Endothelial cell of umbilical vein (primary cell): ENCODE data around the gene ADAM30. TPM values are rescaled to one million over a fixed set of nuclear protein-coding genes. Genes with fewer than 3 reads are reported as not detected.

Experiments used
- BruUV-seq: library from RNA; stranded (reverse); fragments of 400-500 nt; replicated peaks from 2 replicates; lab custom pipeline; 2021; lab: Mats Ljungman, UMichigan
- CTCF ChIA-PET: fragments of 300-600, 350-600 bp; sonication (Branson Sonifier 250); formaldehyde crosslinking; loops from one replicate; lab custom pipeline; 2021; ENCODE audit warnings: antibody characterized with exemption, inconsistent platforms; lab: Charles Lee
- POLR2A ChIA-PET: fragments of 300-600, 350-600 bp; sonication (Branson Sonifier 250); formaldehyde crosslinking; loops from one replicate; lab custom pipeline; 2021; ENCODE audit warnings: antibody characterized with exemption, inconsistent platforms; lab: Charles Lee
- DNase-seq: peaks from one replicate; pipeline ENCODE4 v3.0.0-alpha.2; 2011; ENCODE audit warnings: low read depth, low spot score
- FAIRE-seq: peaks from 2 replicates; lab custom pipeline; 2011; peaks lifted over from hg19 to GRCh38; lab: Jason Lieb, UNC
- H2AFZ ChIP-seq: 2 replicates; pipeline ENCODE4 v1.6.0; 2012; ENCODE audit warnings: low read depth, low read length, control low read depth, inconsistent platforms
- H3K27ac ChIP-seq: 2 replicates; pipeline ENCODE4 v1.5.1; 2011; ENCODE audit warnings: low read depth, mild to moderate bottlenecking, control low read depth, low read length, moderate library complexity; ENCODE audit not compliant: insufficient read depth
- H3K27me3 ChIP-seq, 2 experiments: 2 replicates each; pipeline versions ENCODE4 v1.6.0 to v1.6.1; 2011; ENCODE audit warnings: low read length in 2 of 2, mixed read lengths in 1 of 2; ENCODE audit not compliant: control insufficient read depth in 2 of 2, insufficient read depth in 2 of 2
- H3K36me3 ChIP-seq, 2 experiments: 2 replicates in 1 of 2; 3 replicates in 1 of 2; pipeline ENCODE4 v1.5.1; 2011; ENCODE audit warnings: low read length in 2 of 2, mild to moderate bottlenecking in 1 of 2, moderate library complexity in 1 of 2; ENCODE audit not compliant: control insufficient read depth in 2 of 2, insufficient read depth in 2 of 2; ENCODE audit errors: extremely low read depth in 1 of 2
- H3K4me1 ChIP-seq: 3 replicates; pipeline ENCODE4 v1.5.1; 2011; ENCODE audit warnings: mild to moderate bottlenecking, low read length; ENCODE audit not compliant: control insufficient read depth, insufficient read depth; ENCODE audit errors: extremely low read depth
- H3K4me2 ChIP-seq: 2 replicates; pipeline ENCODE4 v1.6.1; 2011; ENCODE audit warnings: low read length, control low read depth, mixed read lengths; ENCODE audit not compliant: insufficient read depth
- H3K4me3 ChIP-seq, 3 experiments: fragments of 200-600 bp in 1 of 3; sonication (generic), shearing (Covaris generic) in 1 of 3; replicated peaks in 1 of 3; 2 replicates each; pipeline ENCODE4 v1.5.1; 2011 to 2016; ENCODE audit warnings: control low read depth in 3 of 3, low read length in 3 of 3, mild to moderate bottlenecking in 2 of 3, inconsistent platforms in 1 of 3, low read depth in 1 of 3, moderate library complexity in 1 of 3; ENCODE audit not compliant: insufficient read depth in 1 of 3
- H3K79me2 ChIP-seq: 2 replicates; pipeline ENCODE4 v1.6.0; 2012; ENCODE audit warnings: low read length, inconsistent platforms; ENCODE audit not compliant: control insufficient read depth, insufficient read depth
- H3K9ac ChIP-seq: replicated peaks from 2 replicates; pipeline ENCODE3; 2011; ENCODE audit warnings: low read length, control low read depth; ENCODE audit not compliant: insufficient read depth; ENCODE audit errors: extremely low read depth
- H3K9me1 ChIP-seq: replicated peaks from 3 replicates; pipeline ENCODE4 v1.6.0; 2011; ENCODE audit warnings: mild to moderate bottlenecking, low read length; ENCODE audit not compliant: control insufficient read depth, insufficient read depth; ENCODE audit errors: extremely low read depth
- H3K9me3 ChIP-seq: replicated peaks from 2 replicates; pipeline ENCODE4 v1.5.1; 2012; ENCODE audit warnings: low read length, inconsistent platforms; ENCODE audit not compliant: control insufficient read depth, insufficient read depth
- H4K20me1 ChIP-seq: replicated peaks from 2 replicates; pipeline ENCODE3; 2011; ENCODE audit warnings: mild to moderate bottlenecking, low read length; ENCODE audit not compliant: control insufficient read depth, insufficient read depth; ENCODE audit errors: extremely low read depth
- CTCF ChIP-seq, 2 donors: IDR thresholded peaks; 1 replicate in 1 of 2; 2 replicates in 1 of 2; pipeline ENCODE4 v1.5.1; 2011; ENCODE audit warnings: low read length in 2 of 2, mild to moderate bottlenecking in 2 of 2, moderate library complexity in 2 of 2, control low read depth in 1 of 2, inconsistent platforms in 1 of 2, low read depth in 1 of 2; ENCODE audit not compliant: insufficient read depth in 1 of 2; ENCODE audit errors: extremely low read depth in 1 of 2
- EZH2 ChIP-seq: IDR thresholded peaks from 2 replicates; pipeline ENCODE4 v1.6.1; 2012; ENCODE audit warnings: borderline replicate concordance, low read depth, mild to moderate bottlenecking, moderate library complexity, low read length, inconsistent platforms; ENCODE audit not compliant: severe bottlenecking
- FOS ChIP-seq: IDR thresholded peaks from 2 replicates; pipeline ENCODE4 v1.6.1; 2011; ENCODE audit warnings: mild to moderate bottlenecking, low read length, moderate library complexity, borderline replicate concordance; ENCODE audit not compliant: insufficient read depth
- GATA2 ChIP-seq: IDR thresholded peaks from 2 replicates; pipeline ENCODE4 v1.7.0; 2011; ENCODE audit warnings: low read depth, mild to moderate bottlenecking, moderate library complexity, mixed read lengths, low read length; ENCODE audit not compliant: insufficient read length, insufficient read depth
- JUN ChIP-seq: IDR thresholded peaks from 2 replicates; pipeline ENCODE4 v1.6.1; 2011; ENCODE audit warnings: borderline replicate concordance, low read depth; ENCODE audit not compliant: insufficient read length, insufficient read depth
- MAX ChIP-seq: IDR thresholded peaks from 2 replicates; pipeline ENCODE4 v1.6.1; 2011; ENCODE audit not compliant: insufficient read depth, insufficient read length
- MYC ChIP-seq: IDR thresholded peaks from one replicate; pipeline ENCODE4 v1.6.1; 2011; ENCODE audit warnings: mild to moderate bottlenecking, low read depth, low read length
- POLR2A ChIP-seq: IDR thresholded peaks from 2 replicates; pipeline ENCODE4 v1.6.1; 2012; ENCODE audit warnings: low read depth, mild to moderate bottlenecking, control low read depth, low read length
- POLR2AphosphoS5 ChIP-seq: IDR thresholded peaks from 2 replicates; pipeline ENCODE4 v1.6.1; 2012; ENCODE audit warnings: low read depth, mild to moderate bottlenecking, control low read depth, low read length, moderate library complexity; ENCODE audit not compliant: insufficient read depth
- dilution Hi-C: fragments of 300-500 bp; cut with MboI; formaldehyde crosslinking; loops from one replicate; pipeline ENCODE4 v1.15.0; 2019; ENCODE audit warnings: low sequenced_read_pairs; ENCODE audit not compliant: extremely low pct_ligation_motif_present
- intact Hi-C: fragments of 100-400 bp; cut with micrococcal nuclease; formaldehyde crosslinking; loops from one replicate; pipeline ENCODE4 v1.10.0; 2022
- polyA plus RNA-seq, 4 experiments: library from polyadenylated mRNA; depleted of rRNA in 3 of 4; stranded (reverse) in 3 of 4; unstranded in 1 of 4; fragments of >200 nt; gene quantifications; 2 replicates each; pipeline versions ENCODE4 v1.2.1 to v1.2.3, GENCODE V29; 2011 to 2012; ENCODE audit warnings: missing spikeins in 1 of 4
- total RNA-seq: library from RNA; stranded (reverse); gene quantifications from 2 replicates; pipeline ENCODE4 v1.2.3, GENCODE V29; 2021

Gene ADAM30
- total and polyA plus RNA-seq, 2 donors (not counting 3 experiments of a cell fraction or from before 2014, with no cell fraction given): not detected

GRCh38 chr1:119943216-119943615 is 46.9 kb upstream of the ADAM30 start:
- FAIRE-seq (no peak), DNase-seq (no peak)
- no peak overlapping the region for H2AFZ ChIP-seq
- H3K9me3 ChIP-seq: no peaks in the 10 kb centered on the region
- POLR2A ChIA-PET: no interaction called here
- H4K20me1 ChIP-seq: no peaks in the 10 kb centered on the region
- no peaks in the 10 kb centered on the region for H3K4me1 ChIP-seq
- H3K9ac ChIP-seq: no peak overlapping the region
- no peaks in the 10 kb centered on the region for H3K27me3 ChIP-seq
- CTCF ChIA-PET: interaction anchor here (0.7 to 1.5 kb wide), 4 partner anchors 16 to 61 kb away, joined by 3 to 4 read pairs (median 3); no protein-coding TSS in a partner anchor
- H3K36me3 ChIP-seq: peaks cover 0 to 3% of the 10 kb centered on the region in 2 experiments
- intact Hi-C loops (no loop called here), dilution Hi-C loops (no loop called here)
- H3K27ac ChIP-seq: no peak overlapping the region
- TF ChIP-seq POLR2AphosphoS5 (no peak), FOS (no peak), MAX (no peak), JUN (no peak), CTCF (IDR thresholded peaks at IDR 0.05; ENCODE audit: extremely low read depth in 1 of 2, insufficient read depth in 1 of 2, low read depth in 1 of 2, low read length in 2 of 2) (no peak), MYC (no peak), POLR2A (no peak), GATA2 (no peak), EZH2 (no peak)
- BruUV-seq: no TSS peak
- no peak overlapping the region for H3K4me2 ChIP-seq
- H3K9me1 ChIP-seq: no peaks in the 10 kb centered on the region
- no peak overlapping the region for H3K4me3 ChIP-seq
- H3K79me2 ChIP-seq: no peaks in the 10 kb centered on the region
